Fibroblast of mammary gland (primary cell): Measurements from ENCODE around the gene PPP1R10.
A peak's percentile ranks its signal among the peaks of the same experiment; 100 is the strongest.

ENCODE experiments used
- DNase-seq: peaks from one replicate; pipeline ENCODE4 v3.0.0-alpha.2; 2010; ENCODE audit warnings: low read depth
- H3K4me3 ChIP-seq: 2 replicates; pipeline ENCODE4 v1.5.1; 2011; ENCODE audit warnings: low read depth, mild to moderate bottlenecking, low read length, moderate library complexity; ENCODE audit not compliant: control insufficient read depth
- TF ChIP-seq, protein P1 (sequence below): conservative IDR thresholded peaks from 2 replicates; pipeline ENCODE4 v1.5.1; 2011; ENCODE audit warnings: low read depth, low read length, inconsistent platforms; ENCODE audit not compliant: control insufficient read depth, insufficient read depth

The PPP1R10 gene

DNA sequence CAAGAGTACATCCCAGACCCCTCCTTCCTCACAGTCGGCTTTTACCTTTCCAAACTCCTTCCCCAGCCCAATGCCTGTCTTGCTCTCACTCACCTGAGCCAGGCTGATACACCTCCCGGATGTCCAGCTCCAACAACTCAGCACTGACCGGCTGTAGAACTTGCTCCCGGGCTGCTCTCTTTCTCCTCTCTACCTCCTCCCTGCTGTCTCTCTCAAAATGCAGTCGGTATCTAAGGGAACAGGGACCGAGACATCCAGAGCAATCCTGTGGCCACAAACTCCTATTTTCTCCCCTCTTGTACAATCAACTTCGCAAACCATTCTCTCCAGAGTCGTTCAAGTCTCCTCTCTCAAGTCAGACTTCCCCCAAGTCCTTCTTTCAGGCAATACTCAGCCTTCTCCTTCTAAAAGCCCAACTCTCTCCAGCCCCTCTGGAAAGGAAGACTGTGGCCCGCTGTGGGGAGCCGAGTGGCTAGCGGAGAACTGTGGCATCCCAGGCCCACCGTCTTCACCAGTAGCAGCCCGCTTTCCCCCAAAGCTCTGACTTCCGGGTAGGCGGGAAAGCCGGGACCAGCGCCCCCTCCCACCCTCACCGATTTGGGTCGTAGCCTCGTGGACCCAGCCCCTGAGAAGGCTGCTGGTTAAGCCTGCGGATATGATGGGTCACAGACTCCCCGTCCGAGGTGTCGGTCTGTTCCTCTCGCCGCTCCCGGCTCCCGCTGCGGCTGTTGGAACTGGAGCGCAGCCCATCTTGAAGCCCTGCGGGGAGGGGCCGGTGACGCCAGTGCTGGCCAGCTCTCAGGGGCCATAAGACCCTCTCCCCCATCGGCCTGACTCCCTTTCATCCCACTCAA is 61.9 kb downstream of the PPP1R10 start:
- TF ChIP-seq, protein P1, sequence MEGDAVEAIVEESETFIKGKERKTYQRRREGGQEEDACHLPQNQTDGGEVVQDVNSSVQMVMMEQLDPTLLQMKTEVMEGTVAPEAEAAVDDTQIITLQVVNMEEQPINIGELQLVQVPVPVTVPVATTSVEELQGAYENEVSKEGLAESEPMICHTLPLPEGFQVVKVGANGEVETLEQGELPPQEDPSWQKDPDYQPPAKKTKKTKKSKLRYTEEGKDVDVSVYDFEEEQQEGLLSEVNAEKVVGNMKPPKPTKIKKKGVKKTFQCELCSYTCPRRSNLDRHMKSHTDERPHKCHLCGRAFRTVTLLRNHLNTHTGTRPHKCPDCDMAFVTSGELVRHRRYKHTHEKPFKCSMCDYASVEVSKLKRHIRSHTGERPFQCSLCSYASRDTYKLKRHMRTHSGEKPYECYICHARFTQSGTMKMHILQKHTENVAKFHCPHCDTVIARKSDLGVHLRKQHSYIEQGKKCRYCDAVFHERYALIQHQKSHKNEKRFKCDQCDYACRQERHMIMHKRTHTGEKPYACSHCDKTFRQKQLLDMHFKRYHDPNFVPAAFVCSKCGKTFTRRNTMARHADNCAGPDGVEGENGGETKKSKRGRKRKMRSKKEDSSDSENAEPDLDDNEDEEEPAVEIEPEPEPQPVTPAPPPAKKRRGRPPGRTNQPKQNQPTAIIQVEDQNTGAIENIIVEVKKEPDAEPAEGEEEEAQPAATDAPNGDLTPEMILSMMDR = no peak
- peak; percentile 31 for DNase-seq
- peak overlapping the region; percentile 98 for H3K4me3 ChIP-seq

DNA sequence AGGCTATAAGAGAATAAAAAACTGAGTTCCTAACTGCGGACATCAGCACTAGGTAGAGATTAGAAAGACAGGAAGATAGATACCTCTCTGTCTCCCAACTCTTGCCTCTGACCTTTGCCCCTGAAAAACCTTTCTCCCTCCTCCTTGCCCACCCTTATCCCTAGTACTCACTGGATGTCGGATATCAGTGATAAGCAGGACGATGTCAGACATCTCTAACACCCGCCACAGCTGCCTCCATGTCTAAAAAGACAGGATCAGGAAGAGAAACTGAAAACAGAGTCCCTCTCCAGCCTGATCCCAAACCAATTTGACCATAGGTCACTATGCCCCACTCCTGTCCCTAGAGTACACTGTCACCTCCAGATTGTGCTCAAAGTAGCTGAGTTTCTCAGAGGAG is 62.6 kb downstream of the PPP1R10 start:
- no peak overlapping the region for H3K4me3 ChIP-seq
- TF ChIP-seq, protein P1 = no peak
- no peak for DNase-seq
